ENCODE results near the gene ZBTB1.
"Not testable (repeated sequence)": the region's sequence is repeated elsewhere in the genome, so short reads cannot be mapped to it uniquely, and the experiment has no call there.

Gene ZBTB1

DNA sequence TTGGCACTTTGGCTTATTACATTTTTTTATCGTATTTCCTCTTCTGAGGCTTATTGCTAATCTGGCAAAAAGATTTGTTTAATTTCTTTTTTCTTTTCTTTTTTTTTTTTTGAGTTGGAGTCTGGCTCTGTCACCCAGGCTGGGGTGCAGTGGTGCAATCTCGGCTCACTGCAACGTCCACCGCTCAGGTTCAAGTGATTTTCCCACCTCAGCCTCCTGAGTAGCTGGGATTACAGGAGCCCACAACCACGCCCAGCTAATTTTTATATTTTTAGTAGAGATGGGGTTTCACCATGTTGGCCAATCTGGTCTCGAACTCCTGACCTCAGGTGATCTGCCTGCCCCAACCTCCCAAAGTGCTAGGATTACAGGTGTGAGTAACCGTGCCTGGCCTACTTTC is 65.1 kb downstream of the ZBTB1 start:
- DNase-seq (ENCODE audit: low read depth) = not testable (repeated sequence)

DNA sequence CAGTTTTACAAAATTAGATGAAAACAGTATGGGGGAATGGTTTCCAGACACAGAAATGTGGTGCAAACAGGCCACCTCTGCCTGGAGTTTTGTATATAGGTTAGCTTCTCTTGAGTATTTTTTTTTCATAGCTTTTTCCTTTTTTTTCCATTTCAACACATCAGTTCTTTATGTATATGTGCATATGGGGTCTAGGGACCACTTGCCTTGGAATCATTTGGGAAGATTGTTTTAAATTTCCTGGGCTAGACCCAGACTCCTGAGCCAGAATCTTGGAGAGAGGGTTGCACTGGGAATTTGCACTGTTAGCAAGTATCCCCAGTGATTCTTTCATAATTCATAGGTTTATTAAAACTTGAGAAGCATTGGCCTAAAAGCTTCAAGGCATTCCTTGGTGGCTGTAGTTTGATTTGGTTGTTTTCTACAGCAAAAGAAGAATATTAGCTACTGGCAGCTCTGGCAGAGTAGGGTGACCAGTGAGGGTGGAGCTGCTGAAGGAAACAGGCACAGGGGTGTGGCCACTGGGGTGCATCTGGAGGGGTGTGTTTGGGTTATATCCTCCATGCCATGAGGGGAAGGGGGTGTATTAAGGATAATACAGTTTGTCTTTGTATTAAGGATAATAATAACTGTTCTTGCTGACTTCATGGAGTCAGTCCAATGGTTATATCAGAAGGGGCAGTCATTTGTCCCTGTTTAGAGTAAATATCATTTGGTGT is 68.0 kb downstream of the ZBTB1 start:
- no peak for DNase-seq (ENCODE audit: low read depth)

DNA sequence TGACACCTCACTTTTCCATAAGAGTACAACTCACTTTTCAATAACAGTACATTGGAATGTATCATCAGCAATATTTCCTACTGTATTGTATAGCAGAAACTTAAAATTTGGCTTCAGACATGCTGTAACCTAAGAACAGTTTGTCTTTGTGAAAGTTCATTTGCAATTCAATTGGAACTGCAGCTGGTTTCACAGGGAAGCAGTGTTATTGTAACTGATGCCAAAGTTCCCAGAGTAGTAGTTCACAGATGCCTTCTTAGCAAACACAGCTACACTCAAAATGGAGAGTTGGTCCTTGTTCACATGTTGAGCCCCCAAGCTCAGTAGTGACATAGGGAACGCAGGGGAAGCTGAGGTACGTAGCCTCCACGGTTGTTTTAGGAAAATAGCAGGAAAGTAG is 68.5 kb downstream of the ZBTB1 start:
- DNase-seq (ENCODE audit: low read depth) = no peak

All from GM04503 (cell line).